IMR-90 (cell line): ENCODE measurements around the gene PPP1R13B. TPM values are rescaled to one million over a fixed set of nuclear protein-coding genes. Genes with fewer than 3 reads are reported as not detected.
A peak's percentile ranks its signal among the peaks of the same experiment; 100 is the strongest.

Experiments
- ATAC-seq: fragments of 200-7000 bp; cut with Tn5 transposase; 2 replicates; pipeline ENCODE4 v1.9.1; 2020; ENCODE audit warnings: low read depth, mild to moderate bottlenecking, moderate library complexity
- BruUV-seq: library from RNA; stranded (reverse); fragments of 400-500 nt; replicated peaks from 2 replicates; lab custom pipeline; 2021; lab: Mats Ljungman, UMichigan
- CTCF ChIA-PET: fragments of 300-600 bp; formaldehyde crosslinking; extraction: SDS; loops from one replicate; lab custom pipeline; 2021; ENCODE audit warnings: antibody characterized with exemption; lab: Yijun Ruan, JAX
- POLR2A ChIA-PET: fragments of 300-600 bp; sonication (Branson Sonifier 250); formaldehyde crosslinking; loops from one replicate; lab custom pipeline; 2022; ENCODE audit warnings: antibody characterized with exemption; ENCODE audit not compliant: unreplicated experiment; lab: Charles Lee
- DNase-seq: peaks from one replicate; pipeline ENCODE4 v3.0.0; 2013
- H2AFZ ChIP-seq: replicated peaks from 2 replicates; pipeline ENCODE3; 2013; ENCODE audit warnings: low read length, mild to moderate bottlenecking; ENCODE audit not compliant: poor library complexity
- H2AK5ac ChIP-seq: 2 replicates; pipeline ENCODE4 v1.6.1; 2013; ENCODE audit warnings: low read depth, low read length, inconsistent platforms
- H2AK9ac ChIP-seq: replicated peaks from 2 replicates; pipeline ENCODE3; 2013; ENCODE audit warnings: mild to moderate bottlenecking, low read depth, low read length, moderate library complexity; ENCODE audit not compliant: poor library complexity
- H2BK120ac ChIP-seq: 2 replicates; pipeline ENCODE4 v1.6.1; 2013; ENCODE audit warnings: low read depth, low read length, inconsistent platforms
- H2BK15ac ChIP-seq: 3 replicates; pipeline ENCODE4 v1.6.1; 2013; ENCODE audit warnings: low read depth, low read length, inconsistent platforms
- H2BK20ac ChIP-seq: 2 replicates; pipeline ENCODE4 v1.6.1; 2013; ENCODE audit warnings: low read depth, mild to moderate bottlenecking, inconsistent platforms, low read length, moderate library complexity
- H2BK5ac ChIP-seq: 2 replicates; pipeline ENCODE4 v1.6.1; 2013; ENCODE audit warnings: mild to moderate bottlenecking, low read depth, low read length, inconsistent platforms; ENCODE audit not compliant: poor library complexity, severe bottlenecking
- H3K14ac ChIP-seq: replicated peaks from 2 replicates; pipeline ENCODE4 v1.6.1; 2013; ENCODE audit warnings: low read depth, low read length, inconsistent platforms
- H3K18ac ChIP-seq: 2 replicates; pipeline ENCODE4 v1.6.1; 2013; ENCODE audit warnings: low read depth, low read length, control low read depth
- H3K23ac ChIP-seq: 2 replicates; pipeline ENCODE4 v1.6.1; 2013; ENCODE audit warnings: low read depth, low read length, inconsistent platforms
- H3K27ac ChIP-seq: 2 replicates; pipeline ENCODE4 v1.5.1; 2013; ENCODE audit warnings: mild to moderate bottlenecking, control low read depth, low read length; ENCODE audit not compliant: insufficient read depth
- H3K27me3 ChIP-seq: 2 replicates; pipeline ENCODE4 v1.6.1; 2013; ENCODE audit warnings: low read length; ENCODE audit not compliant: control insufficient read depth, insufficient read depth
- H3K36me3 ChIP-seq: 2 replicates; pipeline ENCODE4 v1.6.1; 2013; ENCODE audit warnings: low read length, mixed read lengths; ENCODE audit not compliant: control insufficient read depth, insufficient read depth
- H3K4ac ChIP-seq: 2 replicates; pipeline ENCODE4 v1.6.1; 2013; ENCODE audit warnings: low read depth, low read length, inconsistent platforms
- H3K4me1 ChIP-seq: 2 replicates; pipeline ENCODE4 v1.6.1; 2013; ENCODE audit warnings: low read length, mixed read lengths; ENCODE audit not compliant: control insufficient read depth, insufficient read depth
- H3K4me2 ChIP-seq: 2 replicates; pipeline ENCODE4 v1.6.1; 2013; ENCODE audit warnings: low read depth, mild to moderate bottlenecking, control low read depth, low read length, moderate library complexity
- H3K4me3 ChIP-seq: 2 replicates; pipeline ENCODE4 v1.5.1; 2013; ENCODE audit warnings: low read depth, mild to moderate bottlenecking, control low read depth, low read length, moderate library complexity; ENCODE audit not compliant: insufficient read depth
- H3K56ac ChIP-seq: 2 replicates; pipeline ENCODE4 v1.6.1; 2013; ENCODE audit warnings: low read length, inconsistent platforms; ENCODE audit not compliant: insufficient read depth; ENCODE audit errors: extremely low read depth
- H3K79me1 ChIP-seq, 2 experiments: 2 replicates each; pipeline ENCODE4 v1.6.1; 2013; ENCODE audit warnings: low read length in 2 of 2, inconsistent platforms in 1 of 2, low read depth in 1 of 2
- H3K9ac ChIP-seq: 2 replicates; pipeline ENCODE4 v1.6.1; 2013; ENCODE audit warnings: low read depth, low read length, control low read depth
- H3K9me1 ChIP-seq: 2 replicates; pipeline ENCODE4 v1.6.1; 2013; ENCODE audit warnings: low read length, inconsistent platforms; ENCODE audit not compliant: insufficient read depth
- H3K9me3 ChIP-seq: 2 replicates; pipeline ENCODE4 v1.6.1; 2013; ENCODE audit warnings: low read length; ENCODE audit not compliant: control insufficient read depth, insufficient read depth
- H4K20me1 ChIP-seq: 2 replicates; pipeline ENCODE4 v1.6.1; 2013; ENCODE audit warnings: low read length, inconsistent platforms; ENCODE audit not compliant: insufficient read depth
- H4K5ac ChIP-seq: 2 replicates; pipeline ENCODE4 v1.6.1; 2013; ENCODE audit warnings: mild to moderate bottlenecking, low read depth, low read length, control low read depth
- H4K8ac ChIP-seq, 2 experiments: 2 replicates each; pipeline ENCODE4 v1.6.1; 2013; ENCODE audit warnings: low read depth in 2 of 2, low read length in 2 of 2, control low read depth in 1 of 2, inconsistent platforms in 1 of 2
- H4K91ac ChIP-seq: 2 replicates; pipeline ENCODE4 v1.6.1; 2013; ENCODE audit warnings: low read depth, low read length, inconsistent platforms; ENCODE audit not compliant: insufficient read depth
- BHLHE40 ChIP-seq: fragments of 150-350 bp; IDR thresholded peaks from 2 replicates; pipeline ENCODE4 v1.6.1; 2016; ENCODE audit warnings: mild to moderate bottlenecking, low read depth, low read length
- FOS ChIP-seq: fragments of 150-350 bp; IDR thresholded peaks from 2 replicates; pipeline ENCODE4 v1.6.1; 2016; ENCODE audit warnings: low read depth, low read length
- MAFK ChIP-seq: IDR thresholded peaks from 2 replicates; pipeline ENCODE4 v1.6.1; 2012; ENCODE audit warnings: low read depth, low read length, improper control_type of control experiment
- MAZ ChIP-seq: IDR thresholded peaks from 2 replicates; pipeline ENCODE4 v1.6.1; 2012; ENCODE audit warnings: low read depth, mild to moderate bottlenecking, low read length, improper control_type of control experiment, moderate library complexity, borderline replicate concordance
- MXI1 ChIP-seq: IDR thresholded peaks from 2 replicates; pipeline ENCODE4 v1.6.1; 2012; ENCODE audit warnings: low read depth, mild to moderate bottlenecking, low read length, moderate library complexity, borderline replicate concordance
- NFE2L2 ChIP-seq: fragments of 150-350 bp; IDR thresholded peaks from 2 replicates; pipeline ENCODE4 v1.6.1; 2016; ENCODE audit warnings: low read depth, mild to moderate bottlenecking, low read length
- POLR2A ChIP-seq: IDR thresholded peaks from 2 replicates; pipeline ENCODE4 v1.6.1; 2012; ENCODE audit warnings: mild to moderate bottlenecking, low read depth, low read length
- RAD21 ChIP-seq: IDR thresholded peaks from 2 replicates; pipeline ENCODE4 v1.6.1; 2012; ENCODE audit warnings: low read length, improper control_type of control experiment
- RFX5 ChIP-seq: IDR thresholded peaks from 2 replicates; pipeline ENCODE4 v1.8.0; 2012; ENCODE audit warnings: low read depth, mild to moderate bottlenecking, low read length, moderate library complexity
- WGBS, 2 experiments: methylation state at CpG; one replicate each; pipeline versions ENCODE4 v1.1.5 to v1.1.7; 2013; ENCODE audit warnings: missing lambda C conversion rate in 2 of 2; ENCODE audit not compliant: insufficient read length in 1 of 2; ENCODE audit errors: extremely low coverage in 2 of 2; 5-methylcytosine and 5-hydroxymethylcytosine counted together
- dilution Hi-C: fragments of 300-500 bp; cut with HindIII; formaldehyde crosslinking; loops from one replicate; pipeline ENCODE4 v1.14.3; 2018; ENCODE audit warnings: low sequenced_read_pairs; ENCODE audit not compliant: unreplicated experiment
- in situ Hi-C: fragments of 300-500 bp; cut with MboI; formaldehyde crosslinking; loops from 3 replicates; pipeline ENCODE4 v1.14.3; 2019; ENCODE audit warnings: low sequenced_read_pairs, inconsistent platforms, mixed read lengths
- intact Hi-C: fragments of 100-400 bp; cut with micrococcal nuclease; formaldehyde crosslinking; loops from 2 replicates; pipeline ENCODE4 v1.10.0; 2022
- polyA plus RNA-seq, 3 experiments: library from polyadenylated mRNA; depleted of rRNA; stranded (reverse); fragments of >200 nt; gene quantifications; 2 replicates each; pipeline ENCODE4 v1.2.3, GENCODE V29; 2012; ENCODE audit warnings: low replicate concordance in 1 of 3
- total RNA-seq: library from RNA; depleted of rRNA; stranded (reverse); fragments of >200 nt; gene quantifications from 2 replicates; pipeline ENCODE4 v1.2.3, GENCODE V29; 2012
- TF ChIP-seq, protein P1 (sequence below): fragments of 150-350 bp; IDR thresholded peaks from 2 replicates; pipeline ENCODE4 v1.6.1; 2017; ENCODE audit warnings: mild to moderate bottlenecking, antibody characterized with exemption, low read length, low read depth
- TF ChIP-seq, protein P2 (sequence below): conservative IDR thresholded peaks from 2 replicates; pipeline ENCODE4 v1.5.1; 2012; ENCODE audit warnings: mild to moderate bottlenecking, low read depth, low read length, improper control_type of control experiment
- TF ChIP-seq, protein P3 (sequence below): fragments of 150-350 bp; IDR thresholded peaks from 2 replicates; pipeline ENCODE4 v1.6.1; 2016; ENCODE audit warnings: low read depth, mild to moderate bottlenecking, low read length, moderate library complexity, borderline replicate concordance

The PPP1R13B gene
- total and polyA plus RNA-seq, 2 of the 4 experiments (the other 2 are of a cell fraction), result 1.6 to 2.8 TPM

GRCh38 chr14:103855734-103856095 lies 8.3 kb upstream of the PPP1R13B start:
- dilution Hi-C loops, result no loop called here
- DNase-seq (no peak), ATAC-seq (no peak)

More at GRCh38 chr14:103855734-103856095, 8.3 kb upstream of the PPP1R13B start:
- no peaks in the 10 kb centered on the region for H4K20me1 ChIP-seq
- H3K56ac ChIP-seq, result no peak overlapping the region
- no peak overlapping the region for H3K27ac ChIP-seq
- H2BK20ac ChIP-seq, result no peak overlapping the region
- no peak overlapping the region for H3K4me2 ChIP-seq
- H3K14ac ChIP-seq, result no peak overlapping the region
- TF ChIP-seq RFX5 (no peak), POLR2A (no peak), FOS (no peak), NFE2L2 (no peak), RAD21 (no peak), MXI1 (no peak), MAZ (no peak), BHLHE40 (no peak), MAFK (no peak)
- TF ChIP-seq, protein P1, sequence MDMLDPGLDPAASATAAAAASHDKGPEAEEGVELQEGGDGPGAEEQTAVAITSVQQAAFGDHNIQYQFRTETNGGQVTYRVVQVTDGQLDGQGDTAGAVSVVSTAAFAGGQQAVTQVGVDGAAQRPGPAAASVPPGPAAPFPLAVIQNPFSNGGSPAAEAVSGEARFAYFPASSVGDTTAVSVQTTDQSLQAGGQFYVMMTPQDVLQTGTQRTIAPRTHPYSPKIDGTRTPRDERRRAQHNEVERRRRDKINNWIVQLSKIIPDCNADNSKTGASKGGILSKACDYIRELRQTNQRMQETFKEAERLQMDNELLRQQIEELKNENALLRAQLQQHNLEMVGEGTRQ, result no peak
- TF ChIP-seq, protein P2, sequence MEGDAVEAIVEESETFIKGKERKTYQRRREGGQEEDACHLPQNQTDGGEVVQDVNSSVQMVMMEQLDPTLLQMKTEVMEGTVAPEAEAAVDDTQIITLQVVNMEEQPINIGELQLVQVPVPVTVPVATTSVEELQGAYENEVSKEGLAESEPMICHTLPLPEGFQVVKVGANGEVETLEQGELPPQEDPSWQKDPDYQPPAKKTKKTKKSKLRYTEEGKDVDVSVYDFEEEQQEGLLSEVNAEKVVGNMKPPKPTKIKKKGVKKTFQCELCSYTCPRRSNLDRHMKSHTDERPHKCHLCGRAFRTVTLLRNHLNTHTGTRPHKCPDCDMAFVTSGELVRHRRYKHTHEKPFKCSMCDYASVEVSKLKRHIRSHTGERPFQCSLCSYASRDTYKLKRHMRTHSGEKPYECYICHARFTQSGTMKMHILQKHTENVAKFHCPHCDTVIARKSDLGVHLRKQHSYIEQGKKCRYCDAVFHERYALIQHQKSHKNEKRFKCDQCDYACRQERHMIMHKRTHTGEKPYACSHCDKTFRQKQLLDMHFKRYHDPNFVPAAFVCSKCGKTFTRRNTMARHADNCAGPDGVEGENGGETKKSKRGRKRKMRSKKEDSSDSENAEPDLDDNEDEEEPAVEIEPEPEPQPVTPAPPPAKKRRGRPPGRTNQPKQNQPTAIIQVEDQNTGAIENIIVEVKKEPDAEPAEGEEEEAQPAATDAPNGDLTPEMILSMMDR, result no peak
- TF ChIP-seq, protein P3, sequence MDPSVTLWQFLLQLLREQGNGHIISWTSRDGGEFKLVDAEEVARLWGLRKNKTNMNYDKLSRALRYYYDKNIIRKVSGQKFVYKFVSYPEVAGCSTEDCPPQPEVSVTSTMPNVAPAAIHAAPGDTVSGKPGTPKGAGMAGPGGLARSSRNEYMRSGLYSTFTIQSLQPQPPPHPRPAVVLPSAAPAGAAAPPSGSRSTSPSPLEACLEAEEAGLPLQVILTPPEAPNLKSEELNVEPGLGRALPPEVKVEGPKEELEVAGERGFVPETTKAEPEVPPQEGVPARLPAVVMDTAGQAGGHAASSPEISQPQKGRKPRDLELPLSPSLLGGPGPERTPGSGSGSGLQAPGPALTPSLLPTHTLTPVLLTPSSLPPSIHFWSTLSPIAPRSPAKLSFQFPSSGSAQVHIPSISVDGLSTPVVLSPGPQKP, result no peak
- 68% methylated on average over 4 of the region's 6 CpGs; no CpG with 5 or more reads in 1 of the 2 experiments for WGBS, 2 experiments
- no TSS peak for BruUV-seq
- ChIA-PET CTCF (no interaction called here), POLR2A (no interaction called here)
- H3K79me1 ChIP-seq, result no peaks in the 10 kb centered on the region
- intact Hi-C loops, result no loop called here
- peak overlapping the region; percentile 32 for H2AFZ ChIP-seq
- no peak overlapping the region for H2AK9ac ChIP-seq
- no peaks in the 10 kb centered on the region for H3K4me1 ChIP-seq
- no peaks in the 10 kb centered on the region for H3K9me3 ChIP-seq
- no peak overlapping the region for H4K5ac ChIP-seq
- no peak overlapping the region for H4K8ac ChIP-seq
- peaks cover 18% of the 10 kb centered on the region for H3K27me3 ChIP-seq
- in situ Hi-C loops, result no loop called here
- no peaks in the 10 kb centered on the region for H3K36me3 ChIP-seq
- H2AK5ac ChIP-seq, result no peak overlapping the region
- H2BK15ac ChIP-seq, result no peak overlapping the region
- no peak overlapping the region for H3K4ac ChIP-seq
- H3K18ac ChIP-seq, result no peak overlapping the region
- H3K4me3 ChIP-seq, result no peak overlapping the region
- H3K9ac ChIP-seq, result no peak overlapping the region
- H3K9me1 ChIP-seq, result no peaks in the 10 kb centered on the region
- no peak overlapping the region for H2BK120ac ChIP-seq
- no peak overlapping the region for H4K91ac ChIP-seq
- H2BK5ac ChIP-seq, result no peak overlapping the region
- H3K23ac ChIP-seq, result no peak overlapping the region
